ENCODE measurements around the gene SREBF1. TPM values are rescaled to one million over a fixed set of nuclear protein-coding genes. Genes with fewer than 3 reads are reported as not detected.

Gene SREBF1
- total RNA-seq, 1 donor: 92.0 TPM

- no peak overlapping the region for H3K4me3 ChIP-seq (ENCODE audit: low read depth, low read length)
- TF ChIP-seq CTCF (IDR thresholded peaks at IDR 0.05; ENCODE audit: insufficient read depth, low read depth, low read length): no peak
- no peak for DNase-seq (ENCODE audit: low read depth)
These were observed 11.8 kb downstream of the SREBF1 start for GRCh38 chr17:17824783-17825614.

GRCh38 chr17:17824119-17824782 is 12.5 kb downstream of the SREBF1 start:
- H3K4me3 ChIP-seq (ENCODE audit: low read depth, low read length): peak overlapping the region; percentile 40
- no peak for TF ChIP-seq CTCF (IDR thresholded peaks at IDR 0.05; ENCODE audit: insufficient read depth, low read depth, low read length)

GRCh38 chr17:17823433-17824118 is 13.2 kb downstream of the SREBF1 start:
- peak; percentile 79 for DNase-seq (ENCODE audit: low read depth)
- no peak for TF ChIP-seq CTCF (IDR thresholded peaks at IDR 0.05; ENCODE audit: insufficient read depth, low read depth, low read length)
- H3K4me3 ChIP-seq (ENCODE audit: low read depth, low read length): peak overlapping the region; percentile 59

More at GRCh38 chr17:17824119-17824782, 12.5 kb downstream of the SREBF1 start:
- DNase-seq (ENCODE audit: low read depth): no peak

DNA sequence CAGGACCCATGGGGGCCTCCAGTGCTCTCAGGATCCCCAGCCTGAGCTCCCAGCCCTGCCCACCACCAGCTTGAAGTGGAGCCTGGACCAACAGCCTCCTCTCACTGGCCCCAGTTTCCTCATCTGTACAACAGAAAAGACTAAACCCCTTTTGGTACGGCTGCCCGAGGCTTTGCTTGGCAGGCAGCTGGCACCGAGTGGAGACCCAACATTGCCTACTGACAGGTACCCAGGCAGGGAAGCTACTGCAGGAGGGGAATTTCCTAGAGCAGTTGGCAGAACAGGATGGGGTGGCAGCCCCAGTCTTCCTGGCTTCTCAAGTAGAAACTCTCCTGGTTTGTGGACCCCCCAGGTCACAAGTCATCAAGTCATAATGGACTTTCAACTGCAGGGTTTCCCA is 14.2 kb downstream of the SREBF1 start:
- TF ChIP-seq CTCF (IDR thresholded peaks at IDR 0.05; ENCODE audit: insufficient read depth, low read depth, low read length): no peak
- DNase-seq (ENCODE audit: low read depth): no peak
- peak overlapping the region; percentile 59 for H3K4me3 ChIP-seq (ENCODE audit: low read depth, low read length)

DNA sequence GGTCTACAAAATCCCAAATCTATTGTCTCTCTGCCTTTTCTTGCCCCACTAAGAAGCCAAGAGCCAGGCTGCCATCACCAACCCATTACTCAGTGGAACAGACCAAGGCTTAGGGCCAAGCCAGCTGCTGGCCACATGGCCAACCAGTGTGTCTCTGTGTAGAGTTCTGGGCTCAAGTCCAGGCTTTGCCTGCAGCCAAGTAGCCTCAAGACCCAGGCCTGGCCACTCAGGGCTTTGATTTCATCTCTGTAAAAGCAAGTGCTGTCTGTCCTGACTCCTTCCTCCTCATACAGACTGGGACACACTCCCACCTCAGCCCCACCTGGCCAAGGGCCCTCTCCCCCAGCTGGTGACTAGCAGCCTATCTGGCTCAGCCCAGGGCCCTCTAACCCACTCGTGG is 14.6 kb downstream of the SREBF1 start:
- no peak for TF ChIP-seq CTCF (IDR thresholded peaks at IDR 0.05; ENCODE audit: insufficient read depth, low read depth, low read length)
- peak; percentile 89 for DNase-seq (ENCODE audit: low read depth)
- peak overlapping the region; percentile 59 for H3K4me3 ChIP-seq (ENCODE audit: low read depth, low read length)

DNA sequence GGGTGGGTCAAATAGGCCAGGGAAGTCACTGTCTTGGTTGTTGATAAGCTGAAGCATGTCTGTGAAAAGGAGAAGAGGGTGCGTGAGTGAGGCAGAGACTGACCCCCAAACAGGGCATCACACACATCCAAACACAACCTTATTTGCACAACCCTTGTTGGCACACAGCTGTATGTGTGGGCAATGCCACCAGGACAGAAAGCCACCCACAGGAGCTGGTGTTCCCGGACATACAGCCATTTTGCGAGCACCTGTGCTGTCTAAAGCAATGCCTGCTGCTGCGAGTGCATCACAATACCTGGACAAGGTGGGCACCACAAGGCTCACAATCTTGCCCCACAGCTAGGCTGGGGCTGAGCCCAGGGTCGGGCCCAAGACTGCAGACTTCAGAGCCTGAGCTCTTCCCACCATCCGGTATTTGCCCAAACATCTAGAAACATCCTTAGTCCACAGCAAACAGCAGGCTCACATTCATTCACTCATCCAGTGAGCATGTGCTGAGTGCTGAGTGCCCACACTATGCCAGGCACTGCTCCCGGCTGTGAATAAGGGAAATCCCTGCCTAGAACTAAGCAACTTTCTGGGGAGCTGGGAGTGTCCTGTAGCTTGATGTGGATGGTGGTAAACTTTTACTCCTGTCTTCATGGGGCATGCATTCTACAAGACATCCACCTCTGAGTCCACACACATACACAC is 16.2 kb downstream of the SREBF1 start:
- no peak for DNase-seq (ENCODE audit: low read depth)
- no peak overlapping the region for H3K4me3 ChIP-seq (ENCODE audit: low read depth, low read length)
- TF ChIP-seq CTCF (IDR thresholded peaks at IDR 0.05; ENCODE audit: insufficient read depth, low read depth, low read length): no peak

All from fibroblast of villous mesenchyme (primary cell).